Effector memory CD4-positive, alpha-beta T cell (primary cell): Measurements from ENCODE around the gene ODAD3.
"Not testable (repeated sequence)": the region's sequence is repeated elsewhere in the genome, so short reads cannot be mapped to it uniquely, and the experiment has no call there.

Source experiments
- DNase-seq, 3 donors: peaks; one replicate each; pipeline ENCODE4 v3.0.0-alpha.2; 2020
- H3K27ac ChIP-seq: 2 replicates; pipeline ENCODE4 v1.7.0; 2013; ENCODE audit warnings: mild to moderate bottlenecking, low read length, moderate library complexity; ENCODE audit not compliant: insufficient read depth, poor library complexity, severe bottlenecking
- H3K27me3 ChIP-seq: replicated peaks from 2 replicates; pipeline ENCODE4 v1.7.0; 2013; ENCODE audit warnings: mild to moderate bottlenecking, low read length; ENCODE audit not compliant: insufficient read depth, control insufficient read depth, poor library complexity, severe bottlenecking
- H3K36me3 ChIP-seq: 2 replicates; pipeline ENCODE4 v1.7.0; 2013; ENCODE audit warnings: mild to moderate bottlenecking, low read length, moderate library complexity; ENCODE audit not compliant: control insufficient read depth, insufficient read depth
- H3K4me1 ChIP-seq: 2 replicates; pipeline ENCODE4 v1.7.0; 2013; ENCODE audit warnings: low read length, mild to moderate bottlenecking; ENCODE audit not compliant: control insufficient read depth, insufficient read depth, poor library complexity, severe bottlenecking
- H3K4me3 ChIP-seq: 2 replicates; pipeline ENCODE4 v1.7.0; 2013; ENCODE audit warnings: low read length, low read depth, mild to moderate bottlenecking; ENCODE audit not compliant: insufficient read depth, poor library complexity, severe bottlenecking
- H3K9me3 ChIP-seq: 2 replicates; pipeline ENCODE4 v1.7.0; 2013; ENCODE audit warnings: mild to moderate bottlenecking, low read length, moderate library complexity; ENCODE audit not compliant: control insufficient read depth

ODAD3 gene

DNA sequence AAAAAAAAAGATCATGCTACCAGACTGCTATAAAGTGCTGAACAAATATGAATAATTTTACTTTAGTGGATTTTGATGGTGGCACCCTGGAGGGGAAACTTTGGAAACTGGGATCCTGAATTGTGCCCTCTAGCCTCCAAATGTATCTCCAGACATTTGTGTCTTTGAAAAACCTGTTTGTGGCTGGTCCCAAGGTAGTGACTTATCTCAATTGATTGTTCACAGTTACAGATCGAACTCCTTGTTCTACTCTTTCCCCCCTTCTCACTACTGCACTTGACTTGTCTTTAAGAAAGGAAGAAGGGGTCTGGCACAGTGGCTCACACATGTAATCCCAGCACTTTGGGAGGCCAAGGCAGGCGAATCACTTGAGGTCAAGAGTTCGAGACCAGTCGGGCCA is 26.3 kb downstream of the ODAD3 start:
- H3K36me3 ChIP-seq, result no peaks in the 10 kb centered on the region
- no peak overlapping the region for H3K27ac ChIP-seq
- no peak for DNase-seq
- peaks cover 7% of the 10 kb centered on the region for H3K27me3 ChIP-seq
- H3K4me1 ChIP-seq, result no peaks in the 10 kb centered on the region
- H3K9me3 ChIP-seq, result no peaks in the 10 kb centered on the region
- no peak overlapping the region for H3K4me3 ChIP-seq

DNA sequence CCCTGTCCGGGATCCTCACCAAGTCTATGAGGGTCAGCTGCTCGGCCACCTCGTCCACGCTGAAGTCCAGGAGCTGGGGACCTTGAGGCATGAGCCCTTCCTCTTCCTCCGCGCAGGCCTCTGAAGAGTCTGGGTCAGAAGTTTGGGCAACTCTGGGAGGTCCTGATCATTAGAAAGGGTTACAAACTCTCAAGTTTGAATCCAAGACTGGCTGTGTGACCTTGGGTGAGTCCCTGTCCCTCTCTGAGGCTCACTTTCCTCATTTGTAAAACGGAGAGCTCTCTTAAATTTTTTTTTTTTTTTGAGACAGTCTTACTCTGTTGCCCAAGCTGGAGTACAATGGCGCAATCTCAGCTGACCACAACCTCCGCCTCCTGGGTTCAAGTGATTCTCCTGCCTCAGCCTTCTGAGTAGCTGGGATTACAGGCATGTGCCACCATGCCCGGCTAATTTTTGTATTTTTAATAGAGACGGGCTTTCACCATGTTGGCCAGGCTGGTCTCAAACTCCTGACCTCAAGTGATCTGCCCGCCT is 28.2 kb downstream of the ODAD3 start:
- not testable (repeated sequence) for H3K27me3 ChIP-seq, H3K36me3 ChIP-seq, H3K27ac ChIP-seq, H3K4me1 ChIP-seq, H3K9me3 ChIP-seq, H3K4me3 ChIP-seq, DNase-seq

DNA sequence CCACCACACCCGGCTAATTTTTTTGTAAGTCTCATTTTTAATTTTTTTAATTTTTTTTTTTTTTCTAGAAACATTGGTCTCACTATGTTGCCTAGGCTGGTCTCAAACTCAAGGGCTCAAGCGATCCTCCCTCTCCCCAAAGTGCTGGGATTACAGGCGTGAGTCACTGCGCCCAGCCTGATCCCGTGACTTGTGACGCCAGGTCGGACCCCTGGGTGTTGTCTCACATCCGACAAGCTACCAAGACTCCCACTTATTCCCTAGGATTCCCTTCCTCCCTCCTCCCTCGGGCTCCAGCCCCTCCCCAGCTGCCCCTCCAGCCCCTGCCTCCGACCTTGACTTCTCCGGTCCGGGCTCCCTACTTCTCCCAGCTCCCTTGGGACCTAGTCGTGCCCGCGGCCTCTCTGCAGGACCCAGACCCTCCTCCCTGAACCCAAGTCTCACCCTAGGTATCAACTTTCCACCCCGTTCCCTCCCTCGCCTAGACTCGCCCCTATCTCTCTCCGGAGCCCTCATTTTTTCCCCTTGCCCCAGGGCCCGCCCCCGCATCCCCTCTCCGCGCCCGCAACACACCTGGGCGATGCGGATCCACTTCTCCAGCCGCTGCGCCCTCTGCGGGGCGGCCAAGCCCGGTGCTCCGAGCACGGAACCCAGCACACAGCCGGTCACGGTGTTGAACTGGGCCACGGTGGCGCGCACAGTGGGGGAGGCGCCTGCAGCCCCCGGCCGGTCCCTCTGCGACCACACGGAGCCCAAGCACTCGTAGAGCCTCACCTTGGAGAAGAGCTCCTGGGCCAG is 28.9 kb downstream of the ODAD3 start:
- H3K36me3 ChIP-seq, result no peaks in the 10 kb centered on the region
- no peaks in the 10 kb centered on the region for H3K9me3 ChIP-seq
- DNase-seq, result no peak
- H3K4me1 ChIP-seq, result no peaks in the 10 kb centered on the region
- H3K4me3 ChIP-seq, result no peak overlapping the region
- H3K27me3 ChIP-seq, result peaks cover 7% of the 10 kb centered on the region
- H3K27ac ChIP-seq, result no peak overlapping the region

DNA sequence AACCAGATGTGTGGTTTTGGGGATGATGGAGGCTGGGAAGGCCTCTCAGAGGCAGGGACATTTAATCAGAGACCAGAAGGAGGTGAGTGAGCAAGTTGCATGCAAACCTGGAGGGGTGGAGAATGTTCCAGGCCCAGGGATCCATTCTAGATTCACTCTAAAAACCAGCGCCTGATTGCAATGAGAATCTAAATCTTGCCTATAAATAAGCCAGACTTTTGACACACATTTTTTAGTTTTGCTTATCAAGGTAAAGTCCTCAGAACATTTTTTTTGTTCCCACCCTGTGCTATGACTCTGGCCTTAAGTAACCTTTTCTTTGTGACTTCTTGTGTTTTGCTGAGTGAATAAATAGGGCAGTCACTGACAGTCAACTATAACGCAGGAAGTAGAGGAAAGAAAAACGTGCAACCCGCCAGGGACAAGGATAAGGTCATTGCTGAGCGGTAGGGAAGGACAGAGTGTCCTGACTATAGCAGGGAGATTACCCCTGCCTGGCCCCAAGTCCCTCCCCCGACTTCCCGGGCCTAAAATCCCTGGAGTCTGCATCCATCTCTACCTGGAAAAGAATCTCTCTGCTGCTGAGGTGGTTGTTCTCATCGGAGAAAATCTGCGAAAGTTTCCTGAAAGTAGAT is 30.2 kb downstream of the ODAD3 start:
- H3K9me3 ChIP-seq, result no peaks in the 10 kb centered on the region
- no peaks in the 10 kb centered on the region for H3K36me3 ChIP-seq
- no peaks in the 10 kb centered on the region for H3K4me1 ChIP-seq
- no peak for DNase-seq
- no peak overlapping the region for H3K4me3 ChIP-seq
- peaks cover 7% of the 10 kb centered on the region for H3K27me3 ChIP-seq
- H3K27ac ChIP-seq, result no peak overlapping the region

DNA sequence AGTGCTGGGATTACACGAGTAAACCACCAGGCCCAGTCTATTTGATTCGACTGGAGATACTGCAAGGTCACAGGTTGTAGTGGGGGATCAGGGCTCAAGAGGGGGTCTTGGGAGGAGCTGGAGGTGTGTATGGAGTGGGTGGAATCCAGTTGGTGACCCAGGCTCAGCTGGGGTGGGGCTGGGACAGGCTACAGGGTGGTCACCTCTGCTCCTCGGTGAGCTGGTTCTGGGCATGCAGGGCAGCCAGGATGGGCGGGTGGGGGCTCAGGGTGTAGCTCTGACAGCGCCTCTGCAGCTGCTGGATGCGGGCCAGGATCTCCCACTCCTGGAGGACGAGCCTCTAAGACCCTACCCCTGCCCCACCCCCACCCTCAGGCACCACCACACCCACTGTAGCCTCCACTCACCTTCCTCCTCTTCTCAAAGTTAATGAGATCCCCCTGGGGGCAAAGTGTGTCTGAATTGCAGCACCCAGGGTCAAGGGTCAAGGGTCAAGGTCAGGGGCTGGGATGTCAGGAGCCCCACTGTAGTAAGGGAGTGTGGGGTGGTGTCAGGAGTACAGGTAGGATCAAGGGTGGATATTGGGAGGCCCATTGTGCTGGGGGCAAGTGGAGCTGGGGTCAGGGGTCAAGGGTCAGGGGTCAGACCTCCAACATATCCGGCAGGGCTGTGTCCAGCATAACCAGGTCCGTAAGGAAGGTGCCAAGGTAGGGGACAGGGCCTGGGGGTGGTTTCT is 32.9 kb downstream of the ODAD3 start:
- no peak for DNase-seq
- Histone ChIP-seq H3K27me3 (peaks cover 7% of the 10 kb centered on the region), H3K4me3 (no peak overlapping the region)

DNA sequence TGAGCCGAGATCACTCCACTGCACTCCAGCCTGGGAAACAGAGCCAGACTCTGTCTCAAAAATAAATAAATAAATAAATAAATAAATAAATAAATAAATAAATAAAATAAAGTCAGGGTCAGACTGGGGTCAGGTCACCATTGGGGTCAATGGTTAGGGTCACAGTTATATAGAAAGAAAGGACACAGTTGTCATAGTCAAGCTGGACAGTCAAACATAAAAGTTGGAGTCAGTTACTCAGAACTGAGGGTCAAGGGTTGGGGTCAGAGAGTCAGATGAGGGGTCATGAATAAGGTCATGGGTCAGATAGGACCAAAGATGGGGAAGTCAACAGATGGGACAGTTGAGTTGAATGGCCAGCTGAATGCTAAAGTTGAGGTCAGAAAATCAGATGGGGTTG is 34.1 kb downstream of the ODAD3 start:
- no peaks in the 10 kb centered on the region for H3K9me3 ChIP-seq
- no peak for DNase-seq
- H3K27me3 ChIP-seq, result no peaks in the 10 kb centered on the region
- H3K27ac ChIP-seq, result no peak overlapping the region
- H3K4me1 ChIP-seq, result no peaks in the 10 kb centered on the region
- no peaks in the 10 kb centered on the region for H3K36me3 ChIP-seq
- no peak overlapping the region for H3K4me3 ChIP-seq

More for the DNA sequence above, 32.9 kb downstream of the ODAD3 start:
- Histone ChIP-seq H3K4me1 (no peaks in the 10 kb centered on the region), H3K36me3 (no peaks in the 10 kb centered on the region), H3K27ac (no peak overlapping the region), H3K9me3 (no peaks in the 10 kb centered on the region)

DNA sequence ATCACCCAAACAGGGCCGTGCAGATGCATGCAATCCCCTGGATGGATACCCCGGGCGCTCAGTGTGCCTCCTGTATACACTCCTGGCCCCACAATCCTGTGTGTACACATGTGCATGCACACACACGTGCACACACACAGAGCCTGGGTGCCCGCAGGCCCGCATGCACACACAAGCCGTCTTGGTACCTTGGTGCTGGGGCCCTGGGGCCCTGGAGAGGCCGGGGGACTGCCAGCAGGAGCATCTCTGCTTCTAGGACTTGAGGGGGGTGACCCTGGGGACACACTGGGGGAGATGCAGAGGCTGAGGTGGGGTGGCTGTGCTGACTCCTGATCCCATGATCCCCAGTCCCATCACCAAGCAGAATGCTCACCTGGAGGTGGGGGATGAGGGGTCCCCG is 35.3 kb downstream of the ODAD3 start:
- Histone ChIP-seq H3K9me3 (no peaks in the 10 kb centered on the region), H3K27me3 (no peaks in the 10 kb centered on the region), H3K4me1 (no peaks in the 10 kb centered on the region), H3K4me3 (no peak overlapping the region), H3K36me3 (no peaks in the 10 kb centered on the region), H3K27ac (no peak overlapping the region)
- no peak for DNase-seq

DNA sequence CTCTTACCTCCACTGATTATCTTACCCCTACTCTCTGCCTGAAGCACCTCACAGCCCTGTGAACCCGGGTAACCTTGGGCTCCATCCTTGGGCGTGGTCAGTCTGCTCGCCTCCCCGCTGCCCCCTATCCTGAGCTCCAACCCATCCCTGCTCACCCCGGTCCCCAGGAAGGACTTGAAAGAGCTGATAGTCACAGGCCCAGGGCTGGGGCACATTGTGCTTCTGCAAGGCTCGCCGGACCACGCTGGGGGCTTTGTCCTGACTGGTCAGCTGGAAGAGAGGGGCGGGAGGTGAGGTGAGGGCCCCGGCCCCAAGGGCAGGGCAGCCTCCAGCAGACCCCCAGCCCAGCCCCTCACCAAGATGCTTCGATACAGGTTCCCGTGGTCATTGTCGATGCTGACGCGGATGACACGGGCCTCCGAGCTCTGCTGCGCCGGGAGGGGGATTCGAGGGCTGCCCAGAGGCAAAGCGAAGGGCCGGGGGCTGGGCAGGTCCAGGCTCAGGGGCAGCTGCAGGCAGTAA is 37.8 kb downstream of the ODAD3 start:
- H3K4me3 ChIP-seq, result no peak overlapping the region
- H3K27me3 ChIP-seq, result no peaks in the 10 kb centered on the region
- no peaks in the 10 kb centered on the region for H3K36me3 ChIP-seq
- H3K27ac ChIP-seq, result no peak overlapping the region
- no peak for DNase-seq
- H3K9me3 ChIP-seq, result no peaks in the 10 kb centered on the region
- no peaks in the 10 kb centered on the region for H3K4me1 ChIP-seq

DNA sequence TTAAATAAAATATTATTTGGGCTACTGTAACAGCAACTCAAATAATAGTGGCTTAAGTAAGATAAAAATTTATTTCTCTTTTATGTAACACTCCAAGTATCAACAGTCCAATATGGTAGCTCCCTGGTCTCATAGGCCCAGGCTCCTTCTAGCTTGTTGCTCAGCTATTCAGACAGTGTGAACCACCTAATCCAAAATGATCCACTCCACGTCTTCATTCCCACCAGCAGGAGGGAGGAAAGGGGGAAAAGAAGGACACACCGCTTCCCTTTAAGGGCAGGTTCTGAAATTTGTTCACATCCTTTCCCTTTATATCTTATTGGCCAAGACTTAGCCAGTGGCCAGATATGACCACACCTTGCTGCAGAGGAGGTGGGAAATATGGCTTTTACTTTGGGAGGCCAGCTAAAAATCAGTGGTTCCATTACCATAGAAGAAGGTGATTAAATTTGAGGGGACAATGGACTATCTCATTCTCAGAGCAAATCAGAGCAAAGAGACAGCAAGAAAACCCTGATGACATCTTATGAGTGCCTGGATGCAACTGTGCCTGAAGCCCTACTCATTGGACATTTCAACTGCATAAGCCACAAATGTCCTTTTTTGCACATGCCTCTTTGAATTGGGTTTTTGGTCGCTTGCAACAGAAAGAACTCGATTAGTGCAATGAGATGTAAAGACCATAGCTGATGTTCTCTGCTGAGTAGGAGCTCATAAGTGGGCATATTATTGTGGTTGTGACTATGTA is 43.8 kb downstream of the ODAD3 start:
- no peak overlapping the region for H3K4me3 ChIP-seq
- H3K27ac ChIP-seq, result no peak overlapping the region
- no peaks in the 10 kb centered on the region for H3K27me3 ChIP-seq
- DNase-seq, result no peak
- H3K9me3 ChIP-seq, result peaks cover 5% of the 10 kb centered on the region
- no peaks in the 10 kb centered on the region for H3K36me3 ChIP-seq
- no peaks in the 10 kb centered on the region for H3K4me1 ChIP-seq
